ENCODE results near the gene TMEM229B.
A peak's percentile ranks its signal among the peaks of the same experiment; 100 is the strongest.

The TMEM229B gene

GRCh38 chr14:67532998-67533753, 44.7 kb upstream of the TMEM229B start, which contains the start of gene PLEKHH1:
TSS of gene PLEKHH1 (plus strand) at chr14:67533290. CDS start at chr14:67541868, 8,578 bp downstream.
- peaks cover 7% of the 10 kb centered on the region for H3K4me1 ChIP-seq (ENCODE audit: low read length)
- H3K9me3 ChIP-seq (ENCODE audit: insufficient read depth, low read length) = no peaks in the 10 kb centered on the region
- peak within 1 kb of the TSS; percentile 91 for H3K4me2 ChIP-seq (ENCODE audit: low read length)
- no peaks in the 10 kb centered on the region for H3K36me3 ChIP-seq (replicated peaks; ENCODE audit: low read depth, low read length)
- H2AFZ ChIP-seq (ENCODE audit: low read depth, low read length) = peak within 1 kb of the TSS; percentile 82
- peak within 1 kb of the TSS; percentile 55 for H3K9ac ChIP-seq (ENCODE audit: low read length)
- no peaks in the 10 kb centered on the region for H3K79me2 ChIP-seq (ENCODE audit: low read length)
- peaks cover 61% of the 10 kb centered on the region for H3K27me3 ChIP-seq (ENCODE audit: low read depth, low read length)
- peak within 1 kb of the TSS; percentile 92 for H3K4me3 ChIP-seq (ENCODE audit: low read length)
- TF ChIP-seq CTCF (IDR thresholded peaks at IDR 0.05; ENCODE audit: low read depth, low read length) (no peak), EZH2phosphoT487 (IDR thresholded peaks at IDR 0.05; ENCODE audit: low read depth) (no peak)
- no peaks in the 10 kb centered on the region for H4K20me1 ChIP-seq (ENCODE audit: insufficient read depth, low read length)
- H3K27ac ChIP-seq (ENCODE audit: low read length) = no peak within 1 kb of the TSS

- H3K27ac ChIP-seq (ENCODE audit: low read length) = no peak overlapping the region
- peak overlapping the region; percentile 91 for H3K4me2 ChIP-seq (ENCODE audit: low read length)
- H3K4me1 ChIP-seq (ENCODE audit: low read length) = peaks cover 7% of the 10 kb centered on the region
- peak overlapping the region; percentile 82 for H2AFZ ChIP-seq (ENCODE audit: low read depth, low read length)
- peak overlapping the region; percentile 92 for H3K4me3 ChIP-seq (ENCODE audit: low read length)
- H3K36me3 ChIP-seq (replicated peaks; ENCODE audit: low read depth, low read length) = no peaks in the 10 kb centered on the region
- H3K9me3 ChIP-seq (ENCODE audit: insufficient read depth, low read length) = no peaks in the 10 kb centered on the region
- H4K20me1 ChIP-seq (ENCODE audit: insufficient read depth, low read length) = no peaks in the 10 kb centered on the region
- TF ChIP-seq CTCF (IDR thresholded peaks at IDR 0.05; ENCODE audit: low read depth, low read length) = no peak
- TF ChIP-seq EZH2phosphoT487 (IDR thresholded peaks at IDR 0.05; ENCODE audit: low read depth) = no peak
- H3K79me2 ChIP-seq (ENCODE audit: low read length) = no peaks in the 10 kb centered on the region
- H3K27me3 ChIP-seq (ENCODE audit: low read depth, low read length) = peaks cover 64% of the 10 kb centered on the region
- peak overlapping the region; percentile 55 for H3K9ac ChIP-seq (ENCODE audit: low read length)
Measured at GRCh38 chr14:67532606-67532997, 44.1 kb upstream of the TMEM229B start.

- no peaks in the 10 kb centered on the region for H3K79me2 ChIP-seq (ENCODE audit: low read length)
- H3K9me3 ChIP-seq (ENCODE audit: insufficient read depth, low read length) = no peaks in the 10 kb centered on the region
- no peak overlapping the region for H3K4me3 ChIP-seq (ENCODE audit: low read length)
- TF ChIP-seq CTCF (IDR thresholded peaks at IDR 0.05; ENCODE audit: low read depth, low read length) = no peak
- no peak for TF ChIP-seq EZH2phosphoT487 (IDR thresholded peaks at IDR 0.05; ENCODE audit: low read depth)
- no peaks in the 10 kb centered on the region for H4K20me1 ChIP-seq (ENCODE audit: insufficient read depth, low read length)
- no peak overlapping the region for H3K4me2 ChIP-seq (ENCODE audit: low read length)
- H3K36me3 ChIP-seq (replicated peaks; ENCODE audit: low read depth, low read length) = no peaks in the 10 kb centered on the region
- H3K4me1 ChIP-seq (ENCODE audit: low read length) = peaks cover 11% of the 10 kb centered on the region
- H3K27me3 ChIP-seq (ENCODE audit: low read depth, low read length) = peaks cover 75% of the 10 kb centered on the region
- H2AFZ ChIP-seq (ENCODE audit: low read depth, low read length) = no peak overlapping the region
- H3K27ac ChIP-seq (ENCODE audit: low read length) = no peak overlapping the region
- no peak overlapping the region for H3K9ac ChIP-seq (ENCODE audit: low read length)
Measured at GRCh38 chr14:67529947-67530935, 41.7 kb upstream of the TMEM229B start.

GRCh38 chr14:67528276-67528675, 39.8 kb upstream of the TMEM229B start:
- Histone ChIP-seq H3K79me2 (ENCODE audit: low read length) (no peaks in the 10 kb centered on the region), H4K20me1 (ENCODE audit: insufficient read depth, low read length) (no peaks in the 10 kb centered on the region), H3K27ac (ENCODE audit: low read length) (no peak overlapping the region), H3K27me3 (ENCODE audit: low read depth, low read length) (peaks cover 77% of the 10 kb centered on the region), H3K9ac (ENCODE audit: low read length) (no peak overlapping the region), H3K4me1 (ENCODE audit: low read length) (peaks cover 7% of the 10 kb centered on the region), H3K4me3 (ENCODE audit: low read length) (no peak overlapping the region), H2AFZ (ENCODE audit: low read depth, low read length) (no peak overlapping the region), H3K9me3 (ENCODE audit: insufficient read depth, low read length) (no peaks in the 10 kb centered on the region), H3K4me2 (ENCODE audit: low read length) (no peak overlapping the region), H3K36me3 (replicated peaks; ENCODE audit: low read depth, low read length) (no peaks in the 10 kb centered on the region)
- no peak for TF ChIP-seq CTCF (IDR thresholded peaks at IDR 0.05; ENCODE audit: low read depth, low read length)
- TF ChIP-seq EZH2phosphoT487 (IDR thresholded peaks at IDR 0.05; ENCODE audit: low read depth) = no peak

All from OCI-LY3 (cell line).